ENCODE data around the gene LGALS13. TPM values are rescaled to one million over a fixed set of nuclear protein-coding genes. Genes with fewer than 3 reads are reported as not detected.
"Not testable (repeated sequence)": the region's sequence is repeated elsewhere in the genome, so short reads cannot be mapped to it uniquely, and the experiment has no call there.

LGALS13 gene
- polyA plus RNA-seq, 3 donors, result not detected

GRCh38 chr19:39607021-39607420, 4.7 kb downstream of the LGALS13 start:
- H3K27ac ChIP-seq (ENCODE audit: low read depth, low read length), result no peak overlapping the region
- 77 to 87% (median 87%) methylated on average over 9 of the region's 9 CpGs for WGBS, 3 donors

GRCh38 chr19:39607561-39607960, 5.2 kb downstream of the LGALS13 start:
- 60 to 68% (median 67%) methylated on average over 6 of the region's 6 CpGs for WGBS, 3 donors

GRCh38 chr19:39613597-39613996, 11.3 kb downstream of the LGALS13 start:
- 47 to 66% (median 60%) methylated on average over 2 of the region's 2 CpGs for WGBS, 3 donors
- H3K27ac ChIP-seq (ENCODE audit: low read depth, low read length), result no peak overlapping the region

More at GRCh38 chr19:39607561-39607960, 5.2 kb downstream of the LGALS13 start:
- no peak overlapping the region for H3K27ac ChIP-seq (ENCODE audit: low read depth, low read length)

- WGBS, 3 donors, result 15 to 65% (median 40%) methylated on average over 1 of the region's 1 CpG
- no peak overlapping the region for H3K27ac ChIP-seq (ENCODE audit: low read depth, low read length)
Observed at GRCh38 chr19:39617745-39618144, 15.4 kb downstream of the LGALS13 start.

- 19 to 31% (median 30%) methylated on average over 5 of the region's 5 CpGs for WGBS, 3 donors
- H3K27ac ChIP-seq (ENCODE audit: low read depth, low read length), result no peak overlapping the region
Observed at GRCh38 chr19:39623946-39624345, 21.6 kb downstream of the LGALS13 start.

DNA sequence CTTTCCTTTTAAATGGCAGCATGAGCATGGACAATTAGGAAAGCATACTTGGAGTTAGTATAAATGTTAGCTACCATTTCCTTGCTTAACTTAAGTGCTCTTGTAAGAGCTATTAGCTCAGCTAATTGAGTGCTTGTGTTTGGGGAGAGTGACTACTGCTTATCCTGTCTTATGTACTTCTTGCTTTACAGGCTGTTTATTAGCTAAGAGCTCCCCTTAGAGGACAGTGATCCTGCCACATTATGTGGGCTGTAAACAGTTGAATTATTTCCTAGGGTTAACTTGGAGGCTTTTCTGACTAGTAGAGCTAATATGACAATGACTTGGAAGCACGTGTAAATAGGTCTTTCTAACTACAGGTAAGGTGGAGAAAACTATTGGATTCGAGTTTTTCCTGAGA, 25.3 kb downstream of the LGALS13 start:
- 43 to 58% (median 53%) methylated on average over 2 of the region's 2 CpGs for WGBS, 3 donors
- not testable (repeated sequence) for H3K27ac ChIP-seq (ENCODE audit: low read depth, low read length)

DNA sequence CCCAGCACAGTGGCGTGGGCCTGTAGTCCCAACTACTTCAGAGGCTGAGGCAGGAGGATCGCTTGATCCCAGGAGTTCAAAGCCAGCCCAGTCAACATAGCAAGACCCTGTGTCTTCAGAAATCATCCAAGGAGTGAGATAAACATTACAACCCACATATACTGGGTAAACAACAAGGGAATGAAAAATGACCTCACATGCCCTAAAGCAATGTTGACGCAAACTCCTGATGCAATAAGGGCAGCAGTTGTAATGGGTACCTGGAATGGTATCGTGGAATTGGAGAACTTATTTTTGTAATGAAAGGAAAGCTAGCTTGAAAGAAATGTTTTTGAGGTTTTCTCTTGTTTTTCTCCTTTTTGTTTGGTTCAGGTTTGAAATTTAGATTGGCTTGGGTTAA, 28.9 kb downstream of the LGALS13 start:
- no peak overlapping the region for H3K27ac ChIP-seq (ENCODE audit: low read depth, low read length)
- WGBS, 3 donors, result 55 to 78% (median 76%) methylated on average over 4 of the region's 4 CpGs

- WGBS, 3 donors, result 45 to 71% (median 63%) methylated on average over 6 of the region's 6 CpGs
- no peak overlapping the region for H3K27ac ChIP-seq (ENCODE audit: low read depth, low read length)
Observed at GRCh38 chr19:39631626-39632025, 29.3 kb downstream of the LGALS13 start.

- 50 to 61% (median 58%) methylated on average over 4 of the region's 4 CpGs for WGBS, 3 donors
Observed at GRCh38 chr19:39637891-39638290, 35.6 kb downstream of the LGALS13 start.

DNA sequence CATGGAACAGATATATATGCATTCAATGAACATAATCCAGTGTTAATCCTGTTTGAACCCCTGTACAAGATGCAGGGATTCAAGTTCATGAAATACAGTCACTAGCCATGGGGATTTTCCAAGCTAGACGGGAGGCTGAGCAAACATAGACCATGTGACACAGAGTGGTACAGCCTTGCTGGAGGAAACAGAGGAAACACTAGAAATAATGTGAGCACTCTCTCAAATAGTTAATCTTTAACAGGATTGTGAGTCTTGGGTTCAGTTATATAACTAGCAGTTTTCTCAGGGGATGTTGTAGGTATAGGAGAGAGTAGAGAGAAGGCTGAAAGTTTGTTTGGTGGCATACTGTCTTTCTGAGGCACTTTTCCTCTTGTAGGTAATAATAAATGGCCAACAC, 39.4 kb downstream of the LGALS13 start:
- 13 to 44% (median 43%) methylated on average over 1 of the region's 1 CpG for WGBS, 3 donors

More at GRCh38 chr19:39637891-39638290, 35.6 kb downstream of the LGALS13 start:
- H3K27ac ChIP-seq (ENCODE audit: low read depth, low read length), result no peak overlapping the region

GRCh38 chr19:39643591-39643990, 41.3 kb downstream of the LGALS13 start:
- 64 to 70% (median 67%) methylated on average over 5 of the region's 5 CpGs for WGBS, 3 donors
- H3K27ac ChIP-seq (ENCODE audit: low read depth, low read length), result no peak overlapping the region

More for the DNA sequence above, 39.4 kb downstream of the LGALS13 start:
- no peak overlapping the region for H3K27ac ChIP-seq (ENCODE audit: low read depth, low read length)

DNA sequence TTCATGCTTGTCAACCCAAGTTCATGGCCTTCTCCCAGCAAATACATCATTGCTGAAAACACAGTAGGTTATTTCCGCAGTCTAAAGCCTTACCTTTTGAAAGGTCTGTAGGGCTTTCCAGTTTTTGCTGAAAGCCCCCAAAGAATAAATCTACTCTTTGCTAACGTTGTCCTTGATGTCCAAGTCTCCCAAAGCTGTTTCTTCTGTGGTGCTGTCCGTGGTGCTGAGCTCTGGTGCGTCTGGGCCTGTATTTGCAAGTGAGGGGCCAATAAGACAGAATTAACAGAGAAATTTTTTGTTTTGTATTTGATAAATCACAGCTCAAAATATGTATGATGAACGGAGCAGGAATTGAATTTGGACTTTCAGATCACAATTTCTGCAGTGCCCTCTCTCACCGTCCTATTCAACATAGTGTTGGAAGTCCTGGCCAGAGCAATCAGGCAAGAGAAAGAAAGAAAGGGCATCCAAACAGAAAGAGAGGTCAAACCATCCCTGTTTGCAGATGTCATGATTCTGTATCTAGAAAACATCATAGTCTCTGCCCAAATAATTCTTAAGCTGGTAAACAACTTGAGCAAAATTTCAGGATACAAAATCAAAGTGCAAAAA, 43.6 kb downstream of the LGALS13 start:
- H3K27ac ChIP-seq (ENCODE audit: low read depth, low read length), result no peak overlapping the region

DNA sequence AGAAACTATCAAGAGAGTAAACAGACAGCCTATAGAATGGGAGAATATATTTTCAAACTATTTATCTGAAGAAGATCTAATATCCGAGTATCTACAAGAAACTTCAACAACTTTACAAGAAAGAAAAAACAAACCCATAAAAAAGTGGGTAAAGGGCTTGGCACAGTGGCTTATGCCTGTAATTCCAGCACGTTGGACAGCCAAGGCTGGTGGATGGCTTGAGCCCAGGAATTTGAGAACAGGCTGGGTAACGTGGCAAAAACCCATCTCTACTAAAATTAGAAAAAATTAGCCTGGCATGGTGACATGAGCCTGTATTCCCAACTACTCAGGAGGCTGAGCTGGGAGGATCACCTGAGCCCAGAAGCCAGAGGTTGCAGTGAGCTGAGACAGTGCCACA, 45.6 kb downstream of the LGALS13 start:
- H3K27ac ChIP-seq (ENCODE audit: low read depth, low read length), result no peak overlapping the region
- 26 to 48% (median 41%) methylated on average over 3 of the region's 3 CpGs for WGBS, 3 donors

More for the DNA sequence above, 43.6 kb downstream of the LGALS13 start:
- 21 to 30% (median 21%) methylated on average over 6 of the region's 6 CpGs for WGBS, 3 donors

- H3K27ac ChIP-seq (ENCODE audit: low read depth, low read length), result no peak within 1 kb of the TSS
- 29 to 56% (median 55%) methylated on average over 3 of the region's 3 CpGs for WGBS, 3 donors
Observed at GRCh38 chr19:39655613-39656012, 53.3 kb downstream of the LGALS13 start, which contains the start of gene LGALS16. LGALS16 (plus strand) TSS chr19:39655913; CDS start chr19:39655962, 49 bp downstream.

Other genes with a start within 250 kb of the LGALS13 start
- gene PAF1, start 211.4 kb upstream of the LGALS13 start, polyA plus RNA-seq, result 10 to 100 TPM; 21.4 to 36.2 (median 34.2) TPM
- gene MED29, start 211.1 kb upstream of the LGALS13 start, polyA plus RNA-seq, result 10 to 100 TPM; 16.9 to 32.2 (median 21.8) TPM
- gene ZFP36, start 195.7 kb upstream of the LGALS13 start, polyA plus RNA-seq, result 1,000 to 10,000 TPM in 2 of 3 donors, 10 to 100 TPM in 1; 80.2 to 1,764 (median 1,356) TPM
- 10 to 100 TPM in 2 of 3 donors, 1 to 10 TPM in 1; 3.0 to 38.8 (median 27.2) TPM for gene PLEKHG2, start 189.9 kb upstream of the LGALS13 start, polyA plus RNA-seq
- 1,000 to 10,000 TPM; 2,185 to 4,039 (median 3,887) TPM for gene RPS16, start 166.6 kb upstream of the LGALS13 start, polyA plus RNA-seq
- gene SUPT5H, start 156.9 kb upstream of the LGALS13 start, polyA plus RNA-seq, result 100 to 1,000 TPM in 1 of 3 donors, 10 to 100 TPM in 2; 64.7 to 107 (median 71.3) TPM
- 10 to 100 TPM; 26.8 to 63.0 (median 32.4) TPM for gene TIMM50, start 121.7 kb upstream of the LGALS13 start, polyA plus RNA-seq
- not detected for gene DLL3, start 103.6 kb upstream of the LGALS13 start, polyA plus RNA-seq
- not detected for gene SELENOV, start 87.4 kb upstream of the LGALS13 start, polyA plus RNA-seq
- gene EID2B, start 69.7 kb upstream of the LGALS13 start, polyA plus RNA-seq, result 1 to 10 TPM in 2 of 3 donors, under 1 TPM in 1; 0.98 to 3.5 (median 1.2) TPM
- gene EID2, start 62.4 kb upstream of the LGALS13 start, polyA plus RNA-seq, result 10 to 100 TPM in 1 of 3 donors, 1 to 10 TPM in 2; 5.2 to 11.1 (median 9.2) TPM
- gene LGALS16, start 53.4 kb downstream of the LGALS13 start, polyA plus RNA-seq, result not detected
- not detected for gene LGALS14, start 102.0 kb downstream of the LGALS13 start, polyA plus RNA-seq
- gene CLC, start 135.5 kb downstream of the LGALS13 start, polyA plus RNA-seq, result 1 to 10 TPM in 1 of 3 donors, under 1 TPM in 1, not detected in 1; 0.86 to 2.6 TPM
- not detected for gene LEUTX, start 176.3 kb downstream of the LGALS13 start, polyA plus RNA-seq
- gene DYRK1B, start 231.6 kb downstream of the LGALS13 start, polyA plus RNA-seq, result 10 to 100 TPM in 1 of 3 donors, 1 to 10 TPM in 2; 5.4 to 16.4 (median 7.4) TPM
- 100 to 1,000 TPM; 197 to 340 (median 229) TPM for gene FBL, start 243.9 kb downstream of the LGALS13 start, polyA plus RNA-seq